H1 (cell line): ENCODE measurements around the gene CHRNG.

Experiments
- BCL11A ChIP-seq, 2 experiments: IDR thresholded peaks; one replicate each; pipeline ENCODE4 v1.6.1; 2011; ENCODE audit warnings: low read depth in 2 of 2, low read length in 2 of 2, mild to moderate bottlenecking in 2 of 2
- CREB1 ChIP-seq: IDR thresholded peaks from 2 replicates; pipeline ENCODE4 v1.6.1; 2012; ENCODE audit warnings: inconsistent platforms
- EP300 ChIP-seq, 2 experiments: IDR thresholded peaks; 1 replicate in 1 of 2; 2 replicates in 1 of 2; pipeline ENCODE4 v1.6.1; 2011 to 2012; ENCODE audit warnings: low read depth in 2 of 2, low read length in 2 of 2, mild to moderate bottlenecking in 2 of 2, borderline replicate concordance in 1 of 2, inconsistent platforms in 1 of 2, moderate library complexity in 1 of 2
- POLR2A ChIP-seq, 2 experiments: IDR thresholded peaks; 1 replicate in 1 of 2; 2 replicates in 1 of 2; pipeline ENCODE4 v1.6.1; 2011; ENCODE audit warnings: low read depth in 2 of 2, low read length in 2 of 2, mild to moderate bottlenecking in 2 of 2; ENCODE audit errors: control extremely low read depth in 1 of 2
- ZNF274 ChIP-seq: IDR thresholded peaks from 2 replicates; pipeline ENCODE4 v1.7.0; 2012; ENCODE audit warnings: low read length, borderline replicate concordance; ENCODE audit errors: extremely low read depth

GRCh38 chr2:232549655-232550353, 10.3 kb downstream of the CHRNG start:
- TF ChIP-seq ZNF274 (no peak), BCL11A (IDR thresholded peaks at IDR 0.05; ENCODE audit: low read depth in 2 of 2, low read length in 2 of 2) (no peak), EP300 (IDR thresholded peaks at IDR 0.05; ENCODE audit: borderline replicate concordance in 1 of 2, low read depth in 2 of 2, low read length in 2 of 2) (no peak), POLR2A (IDR thresholded peaks at IDR 0.05; ENCODE audit: control extremely low read depth in 1 of 2, low read depth in 2 of 2, low read length in 2 of 2) (no peak), CREB1 (no peak)
